Measurements from ENCODE around the gene NPTXR. TPM values are rescaled to one million over a fixed set of nuclear protein-coding genes. Genes with fewer than 3 reads are reported as not detected.
"Not testable (repeated sequence)": the region's sequence is repeated elsewhere in the genome, so short reads cannot be mapped to it uniquely, and the experiment has no call there.

The NPTXR gene
- total and polyA plus RNA-seq, 5 donors, result 23.8 to 51.1 (median 32.3) TPM

GRCh38 chr22:38823076-38823475 lies 20.8 kb downstream of the NPTXR start:
- no peak overlapping the region for H3K27ac ChIP-seq (ENCODE audit: low read length)
- DNase-seq, result no peak
- H3K9me3 ChIP-seq (ENCODE audit: control insufficient read depth, low read length), result no peaks in the 10 kb centered on the region
- intact Hi-C loops (cut with DNase I), result no loop called here
- H3K27me3 ChIP-seq (ENCODE audit: control insufficient read depth, insufficient read depth), result no peaks in the 10 kb centered on the region
- peak in 1 of 2 donors; percentile 15 for ATAC-seq
- H3K4me1 ChIP-seq (ENCODE audit: control insufficient read depth, insufficient read depth, low read length), result no peaks in the 10 kb centered on the region
- WGBS, result 95% methylated on average over 4 of the region's 4 CpGs
- no peak overlapping the region for H3K4me3 ChIP-seq (ENCODE audit: low read length)

DNA sequence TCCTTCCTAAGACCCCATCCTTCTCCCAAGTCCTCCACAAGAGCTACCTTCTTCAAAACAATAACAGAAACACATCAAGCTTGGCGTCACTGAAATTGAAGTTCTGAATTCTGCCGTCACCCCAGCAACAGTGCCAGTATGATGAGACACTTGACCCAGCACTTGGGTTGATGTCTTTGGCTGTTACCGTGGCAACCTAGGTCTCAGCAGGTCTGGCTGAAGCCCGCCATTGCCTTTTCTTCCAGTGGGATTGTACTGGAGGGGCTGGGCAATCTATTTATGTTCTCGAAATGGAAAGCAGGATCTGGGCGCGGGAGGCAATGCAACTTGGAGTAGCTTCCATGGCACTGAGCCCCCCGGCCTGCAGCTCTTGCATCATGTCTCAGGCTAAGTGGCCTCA lies 23.8 kb downstream of the NPTXR start:
- intact Hi-C loops (cut with DNase I), result no loop called here
- no peak for DNase-seq
- Histone ChIP-seq H3K4me3 (ENCODE audit: low read length) (no peak overlapping the region), H3K27me3 (ENCODE audit: control insufficient read depth, insufficient read depth) (no peaks in the 10 kb centered on the region), H3K27ac (ENCODE audit: low read length) (no peak overlapping the region), H3K9me3 (ENCODE audit: control insufficient read depth, low read length) (no peaks in the 10 kb centered on the region), H3K4me1 (ENCODE audit: control insufficient read depth, insufficient read depth, low read length) (no peaks in the 10 kb centered on the region)
- no peak for ATAC-seq
- WGBS, result 85% methylated on average over 8 of the region's 8 CpGs

- Histone ChIP-seq H3K27me3 (ENCODE audit: control insufficient read depth, insufficient read depth) (no peaks in the 10 kb centered on the region), H3K27ac (ENCODE audit: low read length) (no peak overlapping the region), H3K9me3 (ENCODE audit: control insufficient read depth, low read length) (no peaks in the 10 kb centered on the region), H3K4me1 (ENCODE audit: control insufficient read depth, insufficient read depth, low read length) (no peaks in the 10 kb centered on the region), H3K4me3 (ENCODE audit: low read length) (no peak overlapping the region)
- intact Hi-C loops (cut with DNase I), result no loop called here
- 74% methylated on average over 10 of the region's 10 CpGs for WGBS
- DNase-seq, result no peak
- ATAC-seq, result no peak
Measured at GRCh38 chr22:38819387-38819940, 24.4 kb downstream of the NPTXR start.

DNA sequence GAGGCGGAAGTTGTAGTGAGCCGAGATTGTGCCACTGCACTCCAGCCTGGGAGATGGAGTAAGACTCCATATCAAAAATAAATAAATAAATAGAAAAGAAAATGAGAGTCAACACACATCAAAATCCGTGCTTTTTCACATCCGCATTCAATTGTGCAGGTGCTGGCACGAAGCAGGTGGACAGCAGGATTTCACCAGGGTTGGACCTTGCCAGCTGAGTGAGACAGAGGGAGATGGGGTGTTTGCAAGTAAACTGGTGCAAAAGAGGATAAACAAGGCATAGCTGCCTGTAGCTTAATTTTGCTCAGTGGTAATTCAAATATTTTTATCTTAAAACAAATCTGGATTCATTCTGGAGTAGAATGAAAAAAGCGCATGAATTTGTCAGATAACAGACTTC lies 26.6 kb downstream of the NPTXR start:
- no peaks in the 10 kb centered on the region for H3K4me1 ChIP-seq (ENCODE audit: control insufficient read depth, insufficient read depth, low read length)
- no peaks in the 10 kb centered on the region for H3K27me3 ChIP-seq (ENCODE audit: control insufficient read depth, insufficient read depth)
- no peak overlapping the region for H3K4me3 ChIP-seq (ENCODE audit: low read length)
- WGBS, result 90% methylated on average over 6 of the region's 6 CpGs
- no peaks in the 10 kb centered on the region for H3K9me3 ChIP-seq (ENCODE audit: control insufficient read depth, low read length)
- H3K27ac ChIP-seq (ENCODE audit: low read length), result no peak overlapping the region
- intact Hi-C loops (cut with DNase I), result no loop called here
- no peak for ATAC-seq
- DNase-seq, result no peak

DNA sequence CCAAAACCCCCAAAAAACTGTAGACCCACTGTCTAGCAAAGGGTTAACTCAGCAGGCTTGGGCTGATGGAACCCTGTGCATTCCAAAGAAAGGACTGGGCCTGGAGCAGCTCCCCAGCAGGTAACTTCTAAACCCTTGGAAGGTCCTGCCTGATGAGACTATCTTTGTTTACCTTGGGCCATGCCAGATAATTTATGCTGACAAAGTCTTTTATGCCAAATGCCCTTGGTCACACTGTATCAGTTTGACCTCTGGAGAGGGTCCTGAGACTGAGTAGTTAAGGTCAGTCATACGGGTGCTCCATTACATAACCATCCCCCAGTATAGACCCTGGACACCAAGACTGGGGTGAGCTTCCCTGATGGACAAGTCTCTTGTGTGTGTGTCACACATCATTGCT lies 28.0 kb downstream of the NPTXR start:
- Histone ChIP-seq H3K27me3 (ENCODE audit: control insufficient read depth, insufficient read depth) (no peaks in the 10 kb centered on the region), H3K27ac (ENCODE audit: low read length) (no peak overlapping the region), H3K9me3 (ENCODE audit: control insufficient read depth, low read length) (no peaks in the 10 kb centered on the region), H3K4me3 (ENCODE audit: low read length) (no peak overlapping the region), H3K4me1 (ENCODE audit: control insufficient read depth, insufficient read depth, low read length) (no peaks in the 10 kb centered on the region)
- WGBS, result 29% methylated on average over 1 of the region's 1 CpG
- no peak for DNase-seq
- ATAC-seq, result no peak
- intact Hi-C loops (cut with DNase I), result no loop called here

DNA sequence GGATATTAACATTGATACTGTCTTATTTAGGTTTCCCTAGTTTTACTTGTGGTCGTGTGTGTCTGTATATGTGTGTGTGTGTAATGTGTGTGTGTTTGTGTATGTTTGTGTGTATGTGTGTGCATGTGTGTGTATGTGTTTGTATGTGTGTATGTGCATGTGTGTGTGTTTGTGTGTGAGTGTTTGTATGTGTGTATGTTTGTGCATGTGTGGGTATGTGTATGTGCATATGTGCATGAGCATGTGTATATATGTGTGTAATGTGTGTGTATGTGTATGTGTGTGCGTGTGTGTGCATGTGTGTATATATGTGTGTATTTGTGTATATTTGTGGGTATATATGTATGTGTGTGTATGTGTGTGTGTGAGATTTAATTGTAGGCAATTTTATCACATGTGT lies 32.6 kb downstream of the NPTXR start:
- ATAC-seq (no peak), DNase-seq (no peak)
- Histone ChIP-seq H3K9me3 (ENCODE audit: control insufficient read depth, low read length) (no peaks in the 10 kb centered on the region), H3K4me3 (ENCODE audit: low read length) (no peak overlapping the region), H3K4me1 (ENCODE audit: control insufficient read depth, insufficient read depth, low read length) (no peaks in the 10 kb centered on the region), H3K27ac (ENCODE audit: low read length) (no peak overlapping the region), H3K27me3 (ENCODE audit: control insufficient read depth, insufficient read depth) (no peaks in the 10 kb centered on the region)
- intact Hi-C loops (cut with DNase I), result no loop called here
- WGBS, result 84% methylated on average over 2 of the region's 2 CpGs

- H3K4me1 ChIP-seq (ENCODE audit: control insufficient read depth, insufficient read depth, low read length); H3K4me3 ChIP-seq (ENCODE audit: low read length); ATAC-seq; H3K27ac ChIP-seq (ENCODE audit: low read length); H3K27me3 ChIP-seq (ENCODE audit: control insufficient read depth, insufficient read depth); H3K9me3 ChIP-seq (ENCODE audit: control insufficient read depth, low read length); DNase-seq; intact Hi-C loops (cut with DNase I): not testable (repeated sequence)
- WGBS, result 65% methylated on average over 8 of the region's 8 CpGs
Measured at GRCh38 chr22:38805041-38805593, 38.7 kb downstream of the NPTXR start.

- no peaks in the 10 kb centered on the region for H3K27me3 ChIP-seq (ENCODE audit: control insufficient read depth, insufficient read depth)
- H3K4me3 ChIP-seq (ENCODE audit: low read length), result no peak overlapping the region
- ATAC-seq (peak; percentile 94 to 96), DNase-seq (peak; percentile 70 to 83 (median 71))
- WGBS, result 22% methylated on average over 10 of the region's 10 CpGs
- H3K9me3 ChIP-seq (ENCODE audit: control insufficient read depth, low read length), result no peaks in the 10 kb centered on the region
- intact Hi-C loops (cut with DNase I), result no loop called here
- peak overlapping the region; percentile 64 for H3K27ac ChIP-seq (ENCODE audit: low read length)
- H3K4me1 ChIP-seq (ENCODE audit: control insufficient read depth, insufficient read depth, low read length), result no peaks in the 10 kb centered on the region
Measured at GRCh38 chr22:38802671-38803121, 41.1 kb downstream of the NPTXR start.

GRCh38 chr22:38799265-38800002 lies 44.4 kb downstream of the NPTXR start:
- Histone ChIP-seq H3K27me3 (ENCODE audit: control insufficient read depth, insufficient read depth) (no peaks in the 10 kb centered on the region), H3K27ac (ENCODE audit: low read length) (no peak overlapping the region), H3K4me1 (ENCODE audit: control insufficient read depth, insufficient read depth, low read length) (no peaks in the 10 kb centered on the region), H3K9me3 (ENCODE audit: control insufficient read depth, low read length) (no peaks in the 10 kb centered on the region), H3K4me3 (ENCODE audit: low read length) (no peak overlapping the region)
- DNase-seq, result no peak
- WGBS, result 55% methylated on average over 6 of the region's 6 CpGs
- ATAC-seq, result no peak
- intact Hi-C loops (cut with DNase I), result no loop called here

- H3K4me1 ChIP-seq (ENCODE audit: control insufficient read depth, insufficient read depth, low read length), result no peaks in the 10 kb centered on the region
- DNase-seq, result no peak
- H3K27me3 ChIP-seq (ENCODE audit: control insufficient read depth, insufficient read depth), result no peaks in the 10 kb centered on the region
- no peak overlapping the region for H3K4me3 ChIP-seq (ENCODE audit: low read length)
- intact Hi-C loops (cut with DNase I), result no loop called here
- H3K9me3 ChIP-seq (ENCODE audit: control insufficient read depth, low read length), result no peaks in the 10 kb centered on the region
- ATAC-seq, result no peak
- WGBS, result 83% methylated on average over 5 of the region's 5 CpGs
- H3K27ac ChIP-seq (ENCODE audit: low read length), result no peak overlapping the region
Measured at GRCh38 chr22:38798496-38798895, 45.3 kb downstream of the NPTXR start.

DNA sequence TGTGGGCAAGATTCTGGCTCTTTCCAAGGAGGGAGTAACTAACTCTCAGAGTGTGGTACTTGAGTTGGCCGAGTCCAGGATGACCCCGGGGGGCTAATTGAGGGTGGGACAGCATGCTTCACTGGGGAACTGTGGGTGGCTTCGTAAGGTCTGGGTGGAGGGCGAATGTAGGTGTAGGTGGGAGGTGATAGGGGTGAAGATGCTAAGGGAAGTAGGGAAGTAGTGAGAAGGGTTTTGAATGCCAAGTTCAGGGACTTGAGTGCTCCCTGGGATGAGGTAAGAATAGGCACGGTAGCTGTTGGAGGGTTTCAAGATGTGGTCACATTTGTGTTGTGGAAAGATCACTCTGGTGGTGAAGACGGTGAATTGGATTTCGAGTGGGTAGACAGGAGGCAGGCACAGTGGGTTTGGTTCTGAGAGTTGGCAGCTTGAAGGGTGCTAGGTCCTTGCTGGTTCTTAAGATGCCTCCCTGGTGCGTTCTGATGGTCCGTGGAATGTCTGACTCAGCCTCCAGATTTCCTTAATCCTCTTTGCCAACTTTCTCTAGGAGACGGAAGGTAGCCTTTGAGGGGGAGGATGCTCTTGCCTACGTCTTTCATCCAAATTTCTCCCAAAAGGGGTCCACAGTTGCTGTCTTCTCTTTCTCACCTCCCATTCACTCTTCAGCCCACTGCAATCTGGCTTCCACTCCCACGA lies 47.4 kb downstream of the NPTXR start:
- 75% methylated on average over 12 of the region's 12 CpGs for WGBS
- intact Hi-C loops (cut with DNase I), result no loop called here
- Histone ChIP-seq H3K4me3 (ENCODE audit: low read length) (no peak overlapping the region), H3K9me3 (ENCODE audit: control insufficient read depth, low read length) (no peaks in the 10 kb centered on the region), H3K4me1 (ENCODE audit: control insufficient read depth, insufficient read depth, low read length) (no peaks in the 10 kb centered on the region), H3K27me3 (ENCODE audit: control insufficient read depth, insufficient read depth) (no peaks in the 10 kb centered on the region), H3K27ac (ENCODE audit: low read length) (no peak overlapping the region)
- DNase-seq (no peak), ATAC-seq (no peak)

All from right cardiac atrium (tissue), 5 donors.